Measurements from ENCODE around the gene ROR1.

ROR1 gene

GRCh38 chr1:63773815-63774616 is at the start of gene ROR1:
TSS of gene ROR1 (plus strand) at chr1:63774017.
- peak; percentile 3 to 14 for DNase-seq

- DNase-seq = no peak
Observed at GRCh38 chr1:63724375-63724899, 49.4 kb upstream of the ROR1 start.

- DNase-seq = no peak
Observed at GRCh38 chr1:63728611-63729226, 45.1 kb upstream of the ROR1 start.

GRCh38 chr1:63729227-63729620 is 44.6 kb upstream of the ROR1 start:
- no peak for DNase-seq

GRCh38 chr1:63730211-63730610 is 43.6 kb upstream of the ROR1 start:
- no peak for DNase-seq

GRCh38 chr1:63731117-63732043 is 42.4 kb upstream of the ROR1 start:
- DNase-seq = no peak

GRCh38 chr1:63732666-63733065 is 41.2 kb upstream of the ROR1 start:
- no peak for DNase-seq

GRCh38 chr1:63738772-63739171 is 35.0 kb upstream of the ROR1 start:
- no peak for DNase-seq

GRCh38 chr1:63739452-63739851 is 34.4 kb upstream of the ROR1 start:
- no peak for DNase-seq

- DNase-seq = no peak
Observed at GRCh38 chr1:63740432-63740831, 33.4 kb upstream of the ROR1 start.

- no peak for DNase-seq
Observed at GRCh38 chr1:63742526-63742925, 31.3 kb upstream of the ROR1 start.

- DNase-seq = no peak
Observed at GRCh38 chr1:63743781-63744180, 30.0 kb upstream of the ROR1 start.

GRCh38 chr1:63746129-63746864 is 27.5 kb upstream of the ROR1 start:
- no peak for DNase-seq

GRCh38 chr1:63747445-63747844 is 26.4 kb upstream of the ROR1 start:
- DNase-seq = no peak

- DNase-seq = no peak
Observed at GRCh38 chr1:63748046-63748580, 25.7 kb upstream of the ROR1 start.

- no peak for DNase-seq
Observed at GRCh38 chr1:63748641-63749040, 25.2 kb upstream of the ROR1 start.

- no peak for DNase-seq
Observed at GRCh38 chr1:63750721-63751120, 23.1 kb upstream of the ROR1 start.

GRCh38 chr1:63752176-63752575 is 21.6 kb upstream of the ROR1 start:
- no peak for DNase-seq

- DNase-seq = no peak
Observed at GRCh38 chr1:63753591-63753990, 20.2 kb upstream of the ROR1 start.

GRCh38 chr1:63756839-63757238 is 17.0 kb upstream of the ROR1 start:
- no peak for DNase-seq

- DNase-seq = no peak
Observed at GRCh38 chr1:63757334-63757733, 16.5 kb upstream of the ROR1 start.

GRCh38 chr1:63758791-63759190 is 15.0 kb upstream of the ROR1 start:
- no peak for DNase-seq

All from activated CD4-positive, alpha-beta T cell treated with anti-CD3 and anti-CD28 coated beads for 4 hours (primary cell).